Stimulated activated naive CD8-positive, alpha-beta T cell treated with anti-CD3 and anti-CD28 coated beads, Interleukin-15, Interleukin-2, amounts not matched to agents 100 U/mL and 50 U/mL, for 24 hours (primary cell): ENCODE results near the gene C9orf50.
"Not testable (repeated sequence)": the region's sequence is repeated elsewhere in the genome, so short reads cannot be mapped to it uniquely, and the experiment has no call there.

Source experiments
- ATAC-seq: fragments of 150-1000 bp; cut with Tn5 transposase; one replicate; pipeline ENCODE4 v1.10.0; 2021
- DNase-seq: peaks from one replicate; pipeline ENCODE4 v3.0.0; 2021

Gene C9orf50

DNA sequence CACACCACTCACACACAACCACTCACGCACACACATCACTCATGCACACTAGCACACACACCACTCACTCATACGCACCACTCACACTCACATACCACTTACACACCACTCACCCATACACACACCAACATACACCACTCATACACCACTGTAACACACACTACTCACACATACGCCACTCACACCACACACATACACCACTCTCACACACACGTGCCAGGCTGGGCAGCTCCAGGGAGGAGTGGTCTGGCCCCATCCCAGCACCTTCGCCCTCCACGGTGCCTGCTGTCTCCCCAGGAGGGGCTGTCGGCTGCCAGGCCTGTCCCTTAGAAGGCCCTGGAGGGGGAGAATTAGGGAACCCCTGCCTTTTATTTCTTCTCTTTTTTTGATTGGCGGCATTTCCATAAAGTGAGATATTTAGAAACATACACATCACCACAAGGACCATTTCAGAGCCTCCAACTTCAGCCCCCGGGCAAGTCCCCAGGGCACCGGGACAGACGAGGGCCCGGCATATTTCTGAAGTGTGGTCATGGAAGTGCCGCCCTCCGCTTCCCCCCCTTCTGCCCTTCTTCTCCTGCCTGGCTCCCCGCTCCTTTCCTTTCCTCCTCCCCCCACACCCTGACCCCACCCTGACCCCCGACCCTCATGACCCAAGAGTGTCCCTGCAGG is 27.3 kb upstream of the C9orf50 start:
- DNase-seq (no peak), ATAC-seq (no peak)

DNA sequence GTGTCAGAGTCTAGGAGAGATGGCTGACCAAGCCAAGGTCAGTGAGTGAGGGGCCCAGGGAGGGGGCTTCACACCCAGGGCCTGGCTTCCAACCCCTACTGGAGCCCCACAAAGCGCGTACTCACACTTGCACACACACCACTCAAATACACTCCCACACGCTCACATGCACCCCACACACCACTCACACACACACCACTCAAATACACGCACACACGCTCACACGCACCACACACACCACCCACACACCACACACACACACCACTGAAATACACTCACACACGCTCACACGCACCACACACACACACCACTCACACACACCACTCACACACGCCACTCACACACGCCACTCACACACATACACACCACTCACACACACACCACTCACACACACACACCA is 26.7 kb upstream of the C9orf50 start:
- DNase-seq: no peak
- ATAC-seq: no peak

DNA sequence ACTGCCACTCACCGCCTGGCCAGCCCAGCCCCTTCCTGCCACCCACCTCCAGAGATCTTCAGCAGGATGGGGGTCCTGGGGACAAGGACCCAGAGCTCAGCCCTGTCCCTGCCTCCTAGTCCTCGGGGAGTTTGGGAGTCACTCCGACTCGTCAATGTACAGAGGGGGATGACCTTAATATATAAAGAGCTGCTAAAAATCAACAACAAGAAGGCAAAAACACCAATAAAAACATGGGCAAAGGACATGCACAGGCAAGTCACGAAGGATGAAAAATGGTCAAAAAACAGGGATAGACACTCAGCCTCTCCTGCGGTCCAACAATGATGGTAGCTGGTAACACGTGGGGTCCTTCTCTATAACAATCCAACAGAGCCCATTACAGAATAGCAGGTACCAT is 25.8 kb upstream of the C9orf50 start:
- ATAC-seq (no peak), DNase-seq (no peak)

GRCh38 chr9:129646252-129646651 is 25.4 kb upstream of the C9orf50 start:
- DNase-seq: no peak
- no peak for ATAC-seq

- ATAC-seq (no peak), DNase-seq (no peak)
Observed at GRCh38 chr9:129644902-129645301, 24.0 kb upstream of the C9orf50 start.

GRCh38 chr9:129644365-129644764 is 23.5 kb upstream of the C9orf50 start:
- DNase-seq (no peak), ATAC-seq (no peak)

- no peak for ATAC-seq
- no peak for DNase-seq
Observed at GRCh38 chr9:129643706-129644105, 22.8 kb upstream of the C9orf50 start.

DNA sequence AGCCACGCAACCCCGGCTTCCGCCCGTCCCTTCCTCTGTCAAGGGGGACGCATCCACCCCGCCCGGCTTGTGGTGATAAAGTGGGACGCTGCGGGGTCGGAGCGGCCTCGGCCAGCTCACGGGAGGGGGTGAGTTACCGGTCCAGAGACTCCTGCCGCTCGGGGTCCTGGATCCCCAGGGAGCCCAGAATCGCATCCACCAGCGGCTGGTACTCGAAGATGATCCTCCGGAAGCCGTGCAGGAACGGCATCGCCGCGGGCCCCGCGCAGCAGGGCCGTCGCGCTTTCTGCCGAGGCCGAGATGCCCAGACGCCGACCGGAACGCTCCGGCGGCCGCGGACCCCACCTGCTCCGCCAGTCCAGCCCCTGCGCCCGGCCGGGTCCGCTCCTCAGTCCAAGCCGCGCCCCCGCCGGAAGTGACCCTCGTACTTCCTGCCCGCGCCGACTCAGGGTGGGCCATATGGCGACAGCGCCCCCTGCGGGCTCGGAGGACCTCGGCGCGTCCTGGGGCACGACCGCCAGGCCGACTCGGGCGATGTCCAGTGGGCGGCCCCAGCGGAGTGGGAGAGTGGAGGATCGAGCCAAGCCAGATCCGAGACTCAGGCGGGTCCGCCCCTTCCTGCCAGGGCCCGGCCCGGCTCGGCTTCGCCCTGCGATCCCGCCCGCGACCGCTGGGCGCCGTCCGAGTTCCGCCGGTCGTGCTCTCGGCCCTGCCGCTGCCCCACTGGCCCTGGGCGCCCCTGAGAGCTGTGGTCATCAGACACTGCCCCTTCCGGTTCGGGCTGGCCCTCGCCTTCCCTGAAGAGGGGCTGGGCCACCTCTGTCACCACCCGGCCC is 21.1 kb upstream of the C9orf50 start, which contains the start of gene ASB6:
TSS of gene ASB6 (minus strand) at position 402 of the 836 bp plus-strand sequence. CDS start at position 250, 152 bp downstream.
- peak; percentile 100 for DNase-seq
- peak; percentile 97 for ATAC-seq

DNA sequence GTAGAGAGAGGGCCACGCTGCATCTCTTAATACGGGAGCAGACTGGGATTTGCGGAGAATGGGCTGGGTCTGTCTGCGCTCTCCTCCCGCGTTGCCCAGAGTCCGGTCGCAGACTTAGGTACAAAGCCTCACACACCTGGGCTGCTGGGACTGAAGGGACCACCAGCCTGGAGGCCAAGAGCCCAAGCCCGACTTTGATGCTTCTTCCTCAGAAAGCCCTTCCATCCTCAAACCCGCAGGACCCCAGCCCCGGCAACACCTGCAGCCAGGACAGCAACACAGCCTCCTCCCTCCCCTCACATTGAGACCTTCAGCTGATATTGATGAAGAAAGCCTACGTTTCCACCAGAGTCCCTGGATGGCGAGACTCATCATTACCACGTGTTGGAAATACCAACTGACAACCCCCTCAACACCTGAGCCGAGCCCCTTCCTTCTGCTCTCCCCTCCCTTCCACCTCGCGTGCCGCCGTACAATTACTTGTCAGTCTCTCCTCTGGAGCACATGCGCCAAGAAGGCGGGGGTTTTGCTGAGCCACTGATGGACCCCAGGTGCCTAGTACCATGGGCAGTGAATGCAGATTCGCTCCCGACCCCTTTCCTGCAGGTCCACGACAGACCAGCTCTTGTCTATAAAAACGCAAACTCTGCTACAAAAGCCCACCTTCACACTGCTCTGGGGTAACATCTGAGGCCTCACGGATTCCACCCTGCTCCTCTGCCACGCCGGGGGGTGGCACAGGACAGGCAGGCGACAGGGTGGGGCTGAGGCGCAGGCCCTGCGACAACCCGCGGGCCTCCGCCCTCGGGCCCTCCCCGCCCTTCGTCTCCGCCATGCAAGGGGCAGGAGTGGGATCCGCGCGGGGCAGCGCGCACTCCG is 20.2 kb upstream of the C9orf50 start:
- ATAC-seq: peak; percentile 0
- peak; percentile 34 for DNase-seq

DNA sequence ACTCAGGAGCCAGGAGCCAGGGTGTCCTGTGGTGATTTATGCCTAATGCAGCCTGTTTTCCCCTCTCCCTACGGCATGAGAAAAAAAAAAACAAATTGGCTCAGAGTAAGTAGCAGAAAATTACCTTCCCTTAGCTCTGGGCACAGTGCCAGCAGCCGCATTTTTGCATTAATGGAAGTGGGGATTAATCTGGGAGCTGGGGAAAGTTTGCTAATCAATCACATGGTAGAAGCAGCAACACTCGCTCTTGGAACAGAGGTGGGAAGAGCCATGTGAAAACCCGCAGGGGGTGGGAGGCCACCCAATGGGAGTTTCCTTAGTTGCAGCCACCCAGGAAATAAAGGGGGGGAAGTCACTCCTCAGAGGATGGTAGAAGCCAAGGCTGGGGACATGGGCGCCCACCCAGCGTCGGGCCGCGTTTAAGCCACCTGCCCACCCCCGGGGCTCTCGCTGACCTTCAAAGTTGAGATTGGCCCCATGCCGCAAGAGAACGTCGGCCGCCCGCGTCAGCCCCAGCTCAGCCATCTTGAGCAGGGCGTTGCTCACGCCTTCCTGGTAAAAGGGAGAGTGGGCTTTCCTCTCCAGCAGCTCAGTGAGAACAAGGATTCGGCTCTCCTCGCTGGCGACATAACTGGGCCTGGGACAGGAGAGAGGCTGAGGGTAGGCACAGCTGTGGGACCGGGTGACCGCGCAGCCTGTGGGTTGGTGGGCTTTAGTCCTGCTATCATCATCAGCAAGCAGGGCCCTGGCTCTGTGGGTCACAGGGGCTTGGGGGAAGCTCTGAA is 19.4 kb upstream of the C9orf50 start:
- DNase-seq: no peak
- no peak for ATAC-seq

GRCh38 chr9:129639756-129640085 is 18.8 kb upstream of the C9orf50 start:
- no peak for DNase-seq
- ATAC-seq: no peak

- ATAC-seq (no peak), DNase-seq (no peak)
Observed at GRCh38 chr9:129639034-129639630, 18.2 kb upstream of the C9orf50 start.

DNA sequence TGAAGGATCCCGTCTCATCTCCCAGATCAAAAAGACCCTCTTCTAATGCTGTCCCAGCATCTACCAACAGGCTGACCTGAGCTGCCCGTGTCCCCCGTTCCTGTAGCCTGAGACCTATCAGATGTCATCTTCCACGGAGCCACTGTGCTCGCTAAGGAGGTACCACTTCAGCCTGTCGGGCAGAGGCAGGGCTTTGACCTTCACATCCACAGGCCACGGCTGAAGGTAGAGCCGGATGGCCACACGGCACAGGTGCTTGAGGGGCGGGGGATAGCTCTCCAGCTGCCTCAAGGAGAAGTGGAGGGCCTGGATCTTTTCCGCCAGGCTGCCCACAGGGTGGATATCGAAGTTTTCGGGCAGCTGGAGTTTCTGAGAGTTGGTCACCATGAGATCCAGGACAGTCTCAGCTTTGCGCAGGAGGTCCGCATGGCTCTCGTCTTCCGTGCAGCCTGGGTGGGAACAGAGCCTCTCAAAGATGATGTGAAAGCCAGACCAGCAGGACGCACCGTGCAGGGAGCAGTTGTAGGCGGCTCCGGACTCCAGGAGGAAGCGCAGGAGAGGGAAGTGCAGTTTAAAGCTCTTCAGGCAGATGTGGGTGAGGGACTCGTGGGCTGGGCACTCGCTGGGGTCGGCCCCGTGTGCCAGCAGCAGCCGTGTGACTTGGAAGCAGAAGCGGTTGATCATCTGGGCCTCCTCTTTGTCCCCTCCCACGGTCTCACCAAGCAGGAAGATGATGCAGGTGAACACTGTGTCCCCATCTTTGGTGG is 17.0 kb upstream of the C9orf50 start:
- DNase-seq (no peak), ATAC-seq (no peak)

DNA sequence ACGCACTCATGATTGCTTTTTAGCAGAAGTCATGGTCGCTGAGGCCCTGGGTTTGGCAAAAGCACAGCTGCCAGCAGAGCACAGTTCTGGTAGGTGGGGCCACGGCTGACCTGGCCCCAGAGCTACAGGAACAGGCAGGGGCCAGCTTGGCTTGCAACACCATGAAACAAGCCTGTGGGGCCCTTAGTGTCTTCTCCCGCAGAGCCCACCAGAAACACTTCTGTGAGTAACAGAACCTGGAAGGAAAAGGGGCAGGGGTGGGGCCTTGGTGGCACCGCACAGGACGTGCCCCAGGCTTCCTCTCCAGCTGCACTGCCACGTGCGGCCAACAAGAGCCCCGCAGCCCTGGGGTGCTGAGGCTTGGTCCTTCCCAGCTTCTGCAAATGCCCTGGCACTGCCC is 16.2 kb upstream of the C9orf50 start:
- no peak for DNase-seq
- no peak for ATAC-seq

- ATAC-seq, DNase-seq: not testable (repeated sequence)
Observed at GRCh38 chr9:129636343-129636742, 15.4 kb upstream of the C9orf50 start.

- ATAC-seq: no peak
Observed at GRCh38 chr9:129635099-129636065, 14.5 kb upstream of the C9orf50 start.

DNA sequence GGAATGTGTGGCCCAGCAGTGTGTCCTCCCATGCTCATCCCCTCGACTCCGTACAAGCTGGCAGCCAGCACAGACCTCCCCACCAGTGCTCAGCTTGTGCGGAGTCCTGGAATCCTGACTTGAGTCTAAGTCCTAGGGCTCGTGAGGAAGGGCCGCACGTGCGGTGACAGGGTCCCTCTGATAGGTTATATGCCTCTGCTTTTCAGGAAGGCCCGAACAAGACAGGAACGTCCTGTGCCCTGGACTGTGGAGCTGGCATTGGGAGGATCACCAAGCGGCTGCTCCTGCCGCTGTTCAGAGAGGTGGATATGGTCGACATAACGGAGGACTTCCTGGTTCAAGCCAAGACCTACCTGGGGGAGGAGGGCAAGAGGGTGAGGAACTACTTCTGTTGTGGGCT is 12.9 kb upstream of the C9orf50 start:
- DNase-seq (no peak), ATAC-seq (no peak)

More at GRCh38 chr9:129635099-129636065, 14.5 kb upstream of the C9orf50 start:
- no peak for DNase-seq

GRCh38 chr9:129633207-129633606 is 12.3 kb upstream of the C9orf50 start:
- ATAC-seq: no peak
- DNase-seq: no peak

GRCh38 chr9:129632460-129632859 is 11.6 kb upstream of the C9orf50 start:
- DNase-seq (no peak), ATAC-seq (no peak)
